ENCODE data around the gene CCDC102A. TPM values are rescaled to one million over a fixed set of nuclear protein-coding genes. Genes with fewer than 3 reads are reported as not detected.

CCDC102A gene
- 1 to 10 TPM; 2.6 TPM for polyA plus RNA-seq

GRCh38 chr16:57536306-57537193, at the start of gene CCDC102A:
Gene CCDC102A (minus strand): TSS chr16:57536571. CDS start chr16:57529177, 7,394 bp downstream.
- no peaks in the 10 kb centered on the region for H3K27me3 ChIP-seq (ENCODE audit: control insufficient read depth in 1 of 2, insufficient read depth in 2 of 2, low read length in 2 of 2)
- H3K36me3 ChIP-seq (ENCODE audit: control insufficient read depth in 2 of 2, insufficient read depth in 2 of 2, low read length in 1 of 2): peaks cover 0 to 3% of the 10 kb centered on the region in 2 donors
- H3K4me3 ChIP-seq (ENCODE audit: low read depth in 1 of 2, low read length in 2 of 2): peak within 1 kb of the TSS; percentile 63 to 86
- peak within 1 kb of the TSS; percentile 77 to 89 for H3K27ac ChIP-seq (ENCODE audit: low read depth in 2 of 2, low read length in 1 of 2)
- no peaks in the 10 kb centered on the region for H3K9me3 ChIP-seq (ENCODE audit: control insufficient read depth in 2 of 2, insufficient read depth in 1 of 2, low read depth in 1 of 2, low read length in 1 of 2)
- WGBS, 2 donors: 1 to 2% methylated on average over 59 to 81 of the region's 81 CpGs
- peaks cover 9 to 24% of the 10 kb centered on the region in 2 donors for H3K4me1 ChIP-seq (ENCODE audit: control insufficient read depth in 2 of 2, insufficient read depth in 2 of 2, low read length in 1 of 2)

GRCh38 chr16:57585051-57585687, 48.8 kb upstream of the CCDC102A start:
- WGBS, 2 donors: 40 to 53% methylated on average over 3 of the region's 3 CpGs
- H3K9me3 ChIP-seq (ENCODE audit: control insufficient read depth in 2 of 2, insufficient read depth in 1 of 2, low read depth in 1 of 2, low read length in 1 of 2): no peaks in the 10 kb centered on the region
- H3K36me3 ChIP-seq (ENCODE audit: control insufficient read depth in 2 of 2, insufficient read depth in 2 of 2, low read length in 1 of 2): no peaks in the 10 kb centered on the region
- no peaks in the 10 kb centered on the region for H3K27me3 ChIP-seq (ENCODE audit: control insufficient read depth in 1 of 2, insufficient read depth in 2 of 2, low read length in 2 of 2)
- H3K4me3 ChIP-seq (ENCODE audit: low read depth in 1 of 2, low read length in 2 of 2): no peak overlapping the region
- H3K27ac ChIP-seq (ENCODE audit: low read depth in 2 of 2, low read length in 1 of 2): no peak overlapping the region
- H3K4me1 ChIP-seq (ENCODE audit: control insufficient read depth in 2 of 2, insufficient read depth in 2 of 2, low read length in 1 of 2): no peaks in the 10 kb centered on the region

- Histone ChIP-seq H3K27me3 (ENCODE audit: control insufficient read depth in 1 of 2, insufficient read depth in 2 of 2, low read length in 2 of 2) (no peaks in the 10 kb centered on the region), H3K9me3 (ENCODE audit: control insufficient read depth in 2 of 2, insufficient read depth in 1 of 2, low read depth in 1 of 2, low read length in 1 of 2) (no peaks in the 10 kb centered on the region), H3K27ac (ENCODE audit: low read depth in 2 of 2, low read length in 1 of 2) (no peak overlapping the region), H3K4me1 (ENCODE audit: control insufficient read depth in 2 of 2, insufficient read depth in 2 of 2, low read length in 1 of 2) (no peaks in the 10 kb centered on the region), H3K4me3 (ENCODE audit: low read depth in 1 of 2, low read length in 2 of 2) (no peak overlapping the region), H3K36me3 (ENCODE audit: control insufficient read depth in 2 of 2, insufficient read depth in 2 of 2, low read length in 1 of 2) (no peaks in the 10 kb centered on the region)
- 40 to 48% methylated on average over 2 of the region's 2 CpGs for WGBS, 2 donors
Observed at GRCh38 chr16:57579361-57579665, 42.9 kb upstream of the CCDC102A start.

GRCh38 chr16:57578521-57579360, 42.4 kb upstream of the CCDC102A start:
- no peaks in the 10 kb centered on the region for H3K9me3 ChIP-seq (ENCODE audit: control insufficient read depth in 2 of 2, insufficient read depth in 1 of 2, low read depth in 1 of 2, low read length in 1 of 2)
- H3K27me3 ChIP-seq (ENCODE audit: control insufficient read depth in 1 of 2, insufficient read depth in 2 of 2, low read length in 2 of 2): no peaks in the 10 kb centered on the region
- WGBS, 2 donors: 71% methylated on average over 14 of the region's 14 CpGs
- no peaks in the 10 kb centered on the region for H3K36me3 ChIP-seq (ENCODE audit: control insufficient read depth in 2 of 2, insufficient read depth in 2 of 2, low read length in 1 of 2)
- no peaks in the 10 kb centered on the region for H3K4me1 ChIP-seq (ENCODE audit: control insufficient read depth in 2 of 2, insufficient read depth in 2 of 2, low read length in 1 of 2)
- no peak overlapping the region for H3K4me3 ChIP-seq (ENCODE audit: low read depth in 1 of 2, low read length in 2 of 2)
- no peak overlapping the region for H3K27ac ChIP-seq (ENCODE audit: low read depth in 2 of 2, low read length in 1 of 2)

GRCh38 chr16:57577691-57578224, 41.4 kb upstream of the CCDC102A start:
- no peaks in the 10 kb centered on the region for H3K9me3 ChIP-seq (ENCODE audit: control insufficient read depth in 2 of 2, insufficient read depth in 1 of 2, low read depth in 1 of 2, low read length in 1 of 2)
- no peak overlapping the region for H3K27ac ChIP-seq (ENCODE audit: low read depth in 2 of 2, low read length in 1 of 2)
- H3K4me3 ChIP-seq (ENCODE audit: low read depth in 1 of 2, low read length in 2 of 2): no peak overlapping the region
- no peaks in the 10 kb centered on the region for H3K36me3 ChIP-seq (ENCODE audit: control insufficient read depth in 2 of 2, insufficient read depth in 2 of 2, low read length in 1 of 2)
- no peaks in the 10 kb centered on the region for H3K27me3 ChIP-seq (ENCODE audit: control insufficient read depth in 1 of 2, insufficient read depth in 2 of 2, low read length in 2 of 2)
- no peaks in the 10 kb centered on the region for H3K4me1 ChIP-seq (ENCODE audit: control insufficient read depth in 2 of 2, insufficient read depth in 2 of 2, low read length in 1 of 2)
- 63 to 75% methylated on average over 4 of the region's 4 CpGs for WGBS, 2 donors

- Histone ChIP-seq H3K27me3 (ENCODE audit: control insufficient read depth in 1 of 2, insufficient read depth in 2 of 2, low read length in 2 of 2) (no peaks in the 10 kb centered on the region), H3K4me3 (ENCODE audit: low read depth in 1 of 2, low read length in 2 of 2) (no peak overlapping the region), H3K9me3 (ENCODE audit: control insufficient read depth in 2 of 2, insufficient read depth in 1 of 2, low read depth in 1 of 2, low read length in 1 of 2) (no peaks in the 10 kb centered on the region), H3K4me1 (ENCODE audit: control insufficient read depth in 2 of 2, insufficient read depth in 2 of 2, low read length in 1 of 2) (no peaks in the 10 kb centered on the region), H3K36me3 (ENCODE audit: control insufficient read depth in 2 of 2, insufficient read depth in 2 of 2, low read length in 1 of 2) (no peaks in the 10 kb centered on the region), H3K27ac (ENCODE audit: low read depth in 2 of 2, low read length in 1 of 2) (no peak overlapping the region)
- WGBS, 2 donors: 81 to 87% methylated on average over 6 of the region's 6 CpGs
Observed at GRCh38 chr16:57577214-57577613, 40.8 kb upstream of the CCDC102A start.

- Histone ChIP-seq H3K4me3 (ENCODE audit: low read depth in 1 of 2, low read length in 2 of 2) (no peak overlapping the region), H3K9me3 (ENCODE audit: control insufficient read depth in 2 of 2, insufficient read depth in 1 of 2, low read depth in 1 of 2, low read length in 1 of 2) (no peaks in the 10 kb centered on the region), H3K36me3 (ENCODE audit: control insufficient read depth in 2 of 2, insufficient read depth in 2 of 2, low read length in 1 of 2) (no peaks in the 10 kb centered on the region), H3K4me1 (ENCODE audit: control insufficient read depth in 2 of 2, insufficient read depth in 2 of 2, low read length in 1 of 2) (no peaks in the 10 kb centered on the region), H3K27ac (ENCODE audit: low read depth in 2 of 2, low read length in 1 of 2) (no peak overlapping the region), H3K27me3 (ENCODE audit: control insufficient read depth in 1 of 2, insufficient read depth in 2 of 2, low read length in 2 of 2) (no peaks in the 10 kb centered on the region)
- WGBS, 2 donors: 19 to 23% methylated on average over 16 of the region's 16 CpGs
Observed at GRCh38 chr16:57576429-57576870, 40.1 kb upstream of the CCDC102A start.

GRCh38 chr16:57575468-57576277, 39.3 kb upstream of the CCDC102A start:
- no peaks in the 10 kb centered on the region for H3K4me1 ChIP-seq (ENCODE audit: control insufficient read depth in 2 of 2, insufficient read depth in 2 of 2, low read length in 1 of 2)
- no peaks in the 10 kb centered on the region for H3K9me3 ChIP-seq (ENCODE audit: control insufficient read depth in 2 of 2, insufficient read depth in 1 of 2, low read depth in 1 of 2, low read length in 1 of 2)
- H3K36me3 ChIP-seq (ENCODE audit: control insufficient read depth in 2 of 2, insufficient read depth in 2 of 2, low read length in 1 of 2): no peaks in the 10 kb centered on the region
- WGBS, 2 donors: 84 to 85% methylated on average over 16 of the region's 16 CpGs
- H3K4me3 ChIP-seq (ENCODE audit: low read depth in 1 of 2, low read length in 2 of 2): no peak overlapping the region
- no peaks in the 10 kb centered on the region for H3K27me3 ChIP-seq (ENCODE audit: control insufficient read depth in 1 of 2, insufficient read depth in 2 of 2, low read length in 2 of 2)
- H3K27ac ChIP-seq (ENCODE audit: low read depth in 2 of 2, low read length in 1 of 2): no peak overlapping the region

All from esophagus (tissue), 2 donors.